ENCODE results near the gene COL4A6.
"Not testable (repeated sequence)": the region's sequence is repeated elsewhere in the genome, so short reads cannot be mapped to it uniquely, and the experiment has no call there.

The COL4A6 gene

DNA sequence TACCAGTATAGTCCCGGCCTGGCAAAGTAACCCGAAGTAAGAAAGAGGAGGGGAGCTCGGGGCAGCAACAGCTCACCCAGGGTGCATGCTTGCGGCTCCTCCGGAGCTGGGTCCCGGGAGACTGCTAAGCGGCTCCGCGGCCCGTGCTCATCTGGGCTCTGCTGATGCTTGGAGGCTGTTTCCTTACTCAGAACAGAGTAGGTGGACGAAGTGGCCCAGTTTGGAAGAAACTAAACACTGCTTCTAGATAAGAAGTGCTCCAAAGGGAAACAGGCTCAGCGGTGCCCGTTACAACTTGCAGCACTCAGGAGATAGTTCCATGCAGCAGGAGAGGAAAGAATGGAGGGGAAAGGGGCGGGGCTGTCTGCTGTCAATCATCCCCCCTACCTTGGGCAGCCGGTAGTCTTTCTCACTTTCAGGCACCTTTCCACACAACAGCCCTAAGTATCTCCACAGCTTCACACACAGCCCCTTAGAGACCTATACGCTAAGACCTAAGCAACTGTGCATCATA is at the start of gene COL4A6:
Gene COL4A6, minus strand, starts transcription at position 313 of the 514 bp plus-strand sequence. Its CDS starts 226 bp downstream, at position 87.
- DNase-seq = peak; percentile 24 to 69

DNA sequence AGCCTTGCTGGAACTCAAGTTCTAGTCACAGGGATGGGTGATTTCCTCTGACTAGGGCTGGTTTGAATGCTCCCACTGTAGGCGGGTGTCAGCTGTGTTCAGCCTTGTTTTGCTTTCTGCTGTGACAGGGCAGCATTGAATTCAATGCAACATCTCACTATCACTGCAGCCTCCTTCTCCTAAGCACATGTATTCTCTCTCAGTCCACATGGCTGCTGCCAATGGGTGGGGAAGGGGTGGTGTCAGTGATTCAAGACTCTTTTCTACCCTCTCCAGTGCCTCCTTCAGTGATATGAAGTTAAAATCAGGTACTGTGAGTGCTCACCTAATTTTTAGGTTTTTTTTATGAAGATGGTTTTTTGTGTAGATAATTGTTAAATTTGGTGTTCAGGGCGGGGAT is 47.7 kb upstream of the COL4A6 start:
- no peak for DNase-seq

DNA sequence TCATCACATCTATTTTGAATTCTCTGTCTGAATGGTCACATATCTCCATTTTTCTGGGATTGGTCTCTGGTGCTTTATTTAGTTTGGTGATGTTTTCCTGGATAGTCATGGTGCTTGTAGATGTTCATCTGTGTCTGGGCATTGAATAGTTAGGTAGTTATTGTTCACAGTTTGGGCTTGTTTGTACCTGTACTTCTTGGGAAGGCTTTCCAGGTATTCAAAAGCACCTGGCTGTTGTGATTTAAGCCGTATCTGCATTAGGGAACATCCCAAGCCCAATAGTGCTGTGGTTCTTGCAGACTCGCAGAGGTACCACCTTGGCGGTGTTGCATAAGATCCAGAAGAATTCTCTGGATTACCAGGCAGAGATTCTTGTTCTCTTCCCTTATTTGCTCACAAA is 46.0 kb upstream of the COL4A6 start:
- DNase-seq = no peak

DNA sequence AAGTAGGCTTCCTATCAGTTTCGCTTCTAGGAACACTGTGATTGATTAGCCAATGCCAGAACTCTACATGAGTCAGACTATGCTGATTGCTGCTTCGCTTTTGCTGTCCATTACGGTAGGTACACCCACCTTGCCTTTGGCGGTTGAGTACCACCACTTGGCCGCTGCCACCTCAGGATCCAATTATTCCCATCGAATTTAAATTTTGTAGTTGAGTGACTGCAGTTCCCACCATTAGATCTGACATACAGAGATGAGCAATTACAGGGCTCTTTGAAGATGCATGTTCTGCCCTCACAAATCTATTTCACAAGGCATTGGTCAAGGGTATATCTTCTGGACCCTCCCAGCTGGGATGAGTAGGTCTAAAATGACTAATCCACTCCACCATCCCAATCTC is 43.3 kb upstream of the COL4A6 start:
- not testable (repeated sequence) for DNase-seq

DNA sequence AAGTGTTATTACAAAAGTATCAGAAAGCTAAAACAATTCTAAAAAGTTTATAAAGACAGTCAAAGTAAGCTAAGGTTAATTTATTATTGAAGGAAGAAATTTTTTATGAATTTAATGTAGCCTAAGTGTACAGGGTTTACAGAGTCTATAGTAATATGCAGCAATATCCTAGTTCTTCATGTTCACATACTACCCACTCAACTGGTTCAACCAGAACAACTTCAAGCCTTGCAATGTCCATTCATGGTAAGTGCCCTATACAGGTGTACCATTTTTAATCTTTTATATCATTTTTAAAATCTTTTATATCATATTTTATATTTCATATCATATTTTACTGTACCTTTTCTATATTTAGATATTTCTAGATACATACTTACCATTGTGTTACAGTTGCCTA is 35.8 kb upstream of the COL4A6 start:
- no peak for DNase-seq

DNA sequence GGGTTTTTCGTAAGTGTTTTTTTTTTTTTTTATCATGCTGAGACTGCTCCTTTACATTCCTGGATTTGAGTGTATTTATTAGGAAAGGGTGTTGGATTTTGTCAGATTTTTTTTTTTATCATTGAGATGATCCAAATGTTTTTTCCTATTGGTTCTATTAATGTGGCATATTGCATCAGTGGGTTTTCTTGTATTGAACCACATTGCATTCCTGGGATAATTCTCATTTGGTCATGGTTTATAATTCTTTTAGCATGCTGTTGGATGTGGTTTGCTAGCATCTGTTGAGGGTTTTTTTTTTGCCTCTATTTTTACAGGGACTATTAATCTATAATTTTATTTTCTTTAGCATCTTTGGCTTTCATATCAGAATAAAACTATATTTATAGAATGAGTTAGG is 30.3 kb upstream of the COL4A6 start:
- DNase-seq = no peak

DNA sequence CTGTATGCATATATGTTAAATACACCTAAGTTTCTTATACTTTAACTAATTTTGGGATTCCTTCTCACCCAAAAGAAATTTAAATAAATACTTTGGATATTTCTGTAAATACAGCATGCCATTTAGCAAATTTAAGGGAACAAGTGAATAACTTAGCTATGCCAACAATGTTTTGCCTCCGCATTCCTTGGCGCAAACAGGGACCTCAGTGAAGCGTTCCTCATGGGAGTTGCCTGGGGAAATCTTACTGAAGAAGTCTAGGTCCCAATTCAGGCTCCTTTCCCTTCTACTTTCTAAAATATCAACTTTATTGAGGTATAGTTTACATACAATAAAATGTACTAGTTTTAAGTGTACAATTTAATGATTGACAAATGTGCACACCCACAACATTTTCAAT is 26.4 kb upstream of the COL4A6 start:
- DNase-seq = no peak

DNA sequence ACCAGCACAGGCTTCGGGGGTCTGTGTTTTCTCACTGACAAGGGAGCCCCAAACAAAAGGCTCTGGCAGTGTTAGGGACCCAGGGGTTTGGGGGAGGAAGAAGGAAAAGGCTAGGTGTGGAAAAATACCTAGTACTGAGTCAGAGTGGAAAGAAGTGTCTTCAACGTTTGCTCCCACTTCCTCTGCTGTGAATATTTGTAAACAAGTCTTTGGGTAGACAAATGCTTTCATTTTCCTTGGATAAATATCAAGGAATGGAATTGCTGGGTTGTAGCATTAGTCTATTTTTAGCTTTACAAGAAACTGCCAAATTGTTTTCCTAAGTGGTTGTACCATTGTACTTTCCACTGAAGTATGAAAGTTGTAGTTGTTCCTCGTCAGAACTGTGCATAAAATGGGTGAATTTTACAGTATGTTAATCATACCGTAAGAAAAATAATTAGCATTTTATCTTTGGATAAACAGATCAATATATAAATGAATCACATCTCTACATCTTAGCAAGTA is 18.8 kb upstream of the COL4A6 start:
- DNase-seq = no peak

DNA sequence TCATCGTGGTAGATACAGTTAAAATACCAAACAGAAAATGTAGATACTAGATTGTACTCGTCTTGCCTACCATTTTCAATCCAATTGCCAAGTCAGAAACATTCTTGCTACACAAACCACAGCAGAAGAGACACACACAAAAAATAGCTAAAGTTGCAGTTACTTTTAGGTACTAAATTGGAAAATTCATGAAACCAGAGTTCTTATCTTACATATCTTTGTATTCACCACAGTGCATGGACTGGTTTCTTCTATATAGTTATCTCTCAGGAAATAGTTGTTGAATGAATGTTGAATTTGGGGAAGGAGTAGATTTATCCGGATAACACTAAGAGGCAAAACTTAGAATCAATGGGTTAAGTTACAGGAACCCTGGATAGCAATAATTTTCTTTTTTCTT is 15.6 kb upstream of the COL4A6 start:
- no peak for DNase-seq

DNA sequence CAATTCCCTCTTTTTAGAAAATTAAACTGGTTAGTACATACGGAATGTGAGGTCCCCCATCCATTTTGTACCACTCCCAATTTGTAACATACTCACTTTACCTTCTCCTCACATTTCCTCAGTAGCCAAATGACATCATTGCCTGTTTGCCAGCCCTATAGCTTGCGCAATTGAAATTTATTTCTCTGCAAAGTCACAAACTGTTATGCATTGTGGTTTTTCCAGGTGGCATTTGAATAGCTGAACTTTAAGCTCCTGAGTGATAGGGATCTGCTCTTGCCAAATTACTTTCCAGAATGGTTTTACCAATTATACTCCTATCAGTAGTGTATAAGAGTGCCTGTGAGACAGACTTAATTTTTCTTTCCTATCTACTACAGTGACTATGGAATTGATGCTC is 9.1 kb upstream of the COL4A6 start:
- no peak for DNase-seq

DNA sequence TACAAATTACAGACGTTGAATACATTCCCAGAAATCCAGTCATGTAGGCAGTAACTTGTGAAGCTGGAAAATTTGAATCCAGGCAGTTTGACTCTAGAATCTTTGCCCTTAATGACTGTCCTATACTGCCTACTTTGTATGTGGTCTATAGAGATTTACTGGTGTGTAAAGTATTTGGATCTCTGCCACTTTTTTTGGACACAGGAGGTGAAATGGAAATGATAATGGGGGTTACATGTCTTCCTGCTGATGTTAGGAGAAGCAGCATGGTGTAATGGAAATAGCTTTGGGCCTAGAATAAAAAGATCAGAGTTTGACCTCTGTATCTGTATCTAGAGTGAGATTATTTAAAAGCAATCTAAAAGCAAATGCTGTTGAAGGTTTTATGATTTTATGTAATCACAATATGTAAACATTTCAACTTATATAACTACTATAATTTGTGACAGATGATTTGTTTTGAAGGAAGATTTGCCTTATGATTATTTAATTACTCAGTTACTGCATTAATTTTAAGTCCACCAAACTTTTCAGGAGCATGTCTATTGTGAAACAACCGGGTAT is 4.8 kb upstream of the COL4A6 start:
- peak; percentile 21 to 78 for DNase-seq

DNA sequence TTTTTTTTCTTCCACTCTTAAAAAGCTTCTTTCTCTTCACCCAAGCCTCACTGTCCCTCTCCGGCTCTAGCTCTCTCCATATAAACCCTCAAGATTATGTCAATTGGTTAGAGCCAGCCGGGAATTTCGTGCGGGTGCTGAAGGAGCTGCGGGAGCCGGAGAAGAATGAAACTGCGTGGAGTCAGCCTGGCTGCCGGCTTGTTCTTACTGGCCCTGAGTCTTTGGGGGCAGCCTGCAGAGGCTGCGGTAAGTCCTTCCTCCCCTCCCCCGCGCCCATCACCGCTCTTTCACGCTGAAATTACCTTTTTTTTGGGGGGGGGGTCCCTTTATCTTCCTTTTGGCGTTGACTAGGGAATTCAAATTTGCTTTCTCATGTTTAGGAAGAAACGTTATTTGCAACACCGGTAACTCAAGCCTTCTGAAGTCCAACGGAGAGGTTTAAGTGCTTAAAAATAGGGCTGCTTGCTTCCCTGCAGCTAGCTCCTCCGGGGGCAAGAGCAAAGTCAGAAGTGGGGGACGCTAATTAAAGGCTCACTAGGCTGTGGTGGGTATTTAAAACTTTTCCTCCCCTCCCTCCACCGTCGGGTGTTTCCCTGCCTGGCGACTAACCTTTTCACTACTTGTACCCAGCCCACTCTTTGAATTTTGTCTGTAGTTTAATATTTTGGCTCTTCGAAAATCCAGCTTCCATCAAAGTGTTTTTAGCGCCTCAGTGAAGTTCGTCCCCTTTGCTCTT is 1.9 kb upstream of the COL4A6 start:
- DNase-seq = no peak

DNA sequence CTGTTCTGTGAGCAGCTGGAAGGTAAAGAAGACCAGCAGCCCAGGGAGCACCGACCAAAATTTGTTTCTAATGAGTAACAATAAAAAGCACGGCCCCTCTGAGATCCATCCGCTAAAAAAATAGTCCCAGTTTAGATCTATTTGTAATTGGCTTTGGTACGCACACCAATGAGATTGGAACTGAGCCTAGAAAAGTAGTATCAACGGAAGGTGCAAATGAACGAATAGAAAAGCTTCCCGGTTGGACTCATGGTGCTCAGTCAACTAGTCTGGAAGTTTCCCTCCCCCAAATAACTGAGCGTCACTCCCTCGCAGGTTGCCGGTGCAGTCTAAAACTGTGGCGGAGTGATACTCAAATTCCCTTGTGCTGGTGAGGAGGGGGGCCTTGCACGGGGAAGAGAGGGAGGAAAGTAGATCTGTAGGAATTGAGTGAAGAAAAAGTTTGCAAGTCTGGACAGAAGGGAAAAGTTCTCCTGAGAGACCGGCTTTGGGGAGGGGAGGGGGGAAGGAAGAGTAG is 1.3 kb upstream of the COL4A6 start, which contains the start of gene COL4A5:
Gene COL4A5, plus strand, starts transcription at position 413 of the 517 bp plus-strand sequence. CDS start 288 bp downstream, outside the sequence.
- DNase-seq = peak; percentile 87 to 95

DNA sequence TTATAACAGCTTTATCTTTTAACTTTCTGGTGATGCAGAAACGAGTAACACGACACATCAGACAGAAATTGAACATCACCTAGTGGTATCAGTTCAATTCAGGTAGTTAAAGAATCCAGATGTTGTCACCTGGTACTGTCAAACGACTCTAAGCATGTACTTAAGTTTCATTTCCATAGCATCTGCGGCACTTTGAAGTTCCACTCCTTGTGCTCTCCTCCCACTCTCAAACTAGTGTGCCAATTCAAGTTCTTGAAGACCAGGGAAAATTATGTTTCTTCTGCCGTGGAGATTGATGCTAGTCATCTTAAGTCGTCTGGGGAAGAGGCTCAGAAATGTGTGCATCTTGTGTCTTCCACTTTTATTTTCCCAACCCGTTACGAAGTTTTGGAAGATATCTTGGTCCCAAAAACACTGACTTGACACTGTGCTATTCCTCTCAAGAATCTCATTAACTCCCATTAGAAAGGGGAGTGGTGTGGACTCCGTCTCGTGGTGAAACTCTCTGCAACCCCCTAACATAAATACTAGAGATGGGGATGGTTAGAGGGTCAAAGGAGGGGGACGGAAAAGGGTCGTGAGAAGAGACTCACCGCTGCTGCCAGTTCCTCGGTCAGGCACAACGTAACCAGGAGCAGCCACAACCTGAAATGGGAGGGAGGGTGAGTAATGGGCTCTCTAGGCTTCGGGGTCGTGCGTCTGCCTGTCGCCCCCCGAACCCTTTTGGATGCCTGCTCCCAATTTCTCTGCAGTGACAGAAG is 693 bp downstream of the COL4A6 start:
- DNase-seq = no peak

DNA sequence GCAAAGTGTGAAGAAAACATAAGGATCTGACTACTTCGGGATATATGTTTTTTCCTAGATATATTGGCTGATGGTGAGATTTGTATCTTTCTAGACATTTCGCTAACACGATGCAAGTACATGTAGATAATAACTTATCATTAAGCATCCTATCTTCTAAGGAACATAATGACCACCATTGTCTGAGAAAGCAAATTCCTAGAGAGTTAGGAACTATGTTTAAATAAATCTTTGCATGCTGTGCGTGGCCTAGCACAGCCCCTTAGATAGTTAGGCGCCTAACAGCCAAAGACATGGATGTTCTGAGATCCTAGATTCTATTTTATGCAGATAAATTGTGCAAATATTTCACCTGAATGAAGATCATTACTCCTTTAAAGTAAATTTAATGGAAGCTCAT is 3.0 kb downstream of the COL4A6 start:
- DNase-seq = no peak

DNA sequence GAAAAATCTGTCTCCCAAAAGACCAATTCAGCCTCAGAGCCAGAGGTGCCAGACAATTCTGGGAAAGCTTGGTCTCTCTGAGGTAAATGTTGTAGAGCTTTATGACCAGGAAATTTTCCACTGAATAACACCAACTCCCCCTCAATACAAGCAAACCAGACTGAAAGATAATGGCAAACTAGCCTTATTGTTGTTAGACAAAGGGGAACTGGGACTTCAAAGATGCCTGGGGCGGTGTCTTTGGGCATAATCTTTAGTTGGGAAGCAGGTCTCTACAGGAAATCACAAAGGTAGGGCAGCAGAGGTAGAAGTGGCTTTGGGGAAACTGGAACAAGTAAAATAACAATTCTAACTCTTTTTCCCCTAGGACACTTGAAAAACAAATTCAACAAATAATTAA is 12.0 kb downstream of the COL4A6 start:
- DNase-seq = peak; percentile 16 to 40

DNA sequence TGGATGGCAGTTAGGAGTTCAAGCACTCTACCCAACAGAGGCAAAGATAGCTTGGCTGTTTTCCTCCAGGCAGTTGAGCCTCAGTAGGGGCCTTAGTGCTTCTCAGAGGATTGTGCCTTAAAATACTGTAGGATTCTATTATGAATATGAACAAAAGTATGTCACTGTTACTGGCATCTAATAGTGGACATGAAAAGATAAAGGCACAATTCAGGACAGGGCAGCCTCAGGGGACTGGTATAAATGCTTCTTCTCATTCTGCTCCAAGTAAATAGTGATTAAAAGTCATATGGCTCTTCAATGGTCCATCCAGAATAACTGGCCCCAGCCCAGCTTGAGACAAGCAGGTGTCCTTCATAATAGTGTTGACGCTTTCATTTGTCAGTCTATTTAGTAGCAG is 17.7 kb downstream of the COL4A6 start:
- DNase-seq = peak; percentile 78 to 89

DNA sequence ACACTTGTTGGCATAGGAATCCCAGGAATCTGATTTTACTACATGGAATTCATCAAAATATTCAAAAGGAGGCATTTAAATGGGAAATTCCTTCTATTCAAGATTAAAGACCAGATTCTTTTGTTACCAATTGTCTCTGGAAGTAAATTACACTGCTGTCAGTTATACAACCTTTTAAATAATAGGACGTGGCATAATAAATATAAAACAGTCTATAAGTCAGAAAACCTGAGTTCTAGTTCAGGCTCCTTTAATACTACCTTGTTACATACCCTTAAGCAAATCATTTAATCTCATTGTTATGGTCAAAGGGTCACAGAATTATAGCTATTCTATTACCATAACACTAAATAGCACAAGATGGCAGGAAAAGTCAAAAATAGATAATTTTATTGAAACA is 18.8 kb downstream of the COL4A6 start:
- no peak for DNase-seq

DNA sequence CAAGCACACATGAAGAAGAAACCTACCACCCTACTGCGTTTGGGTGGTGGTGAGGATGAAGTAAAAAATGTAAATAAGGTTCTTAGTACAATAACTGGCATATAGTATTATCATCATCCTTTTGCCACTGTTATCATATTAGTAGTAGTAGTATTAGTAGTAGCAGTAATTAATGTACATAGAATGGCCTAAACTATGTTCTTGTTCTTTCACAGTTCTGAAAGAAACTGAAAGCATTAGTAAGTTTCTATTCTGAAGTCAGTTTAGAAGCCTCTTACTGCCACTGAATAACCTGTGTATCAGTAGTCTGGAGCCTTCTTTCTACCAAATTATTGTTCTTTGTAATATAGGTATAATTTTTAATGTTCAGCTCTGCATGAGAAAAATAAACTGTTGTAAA is 21.0 kb downstream of the COL4A6 start:
- DNase-seq = no peak

DNA sequence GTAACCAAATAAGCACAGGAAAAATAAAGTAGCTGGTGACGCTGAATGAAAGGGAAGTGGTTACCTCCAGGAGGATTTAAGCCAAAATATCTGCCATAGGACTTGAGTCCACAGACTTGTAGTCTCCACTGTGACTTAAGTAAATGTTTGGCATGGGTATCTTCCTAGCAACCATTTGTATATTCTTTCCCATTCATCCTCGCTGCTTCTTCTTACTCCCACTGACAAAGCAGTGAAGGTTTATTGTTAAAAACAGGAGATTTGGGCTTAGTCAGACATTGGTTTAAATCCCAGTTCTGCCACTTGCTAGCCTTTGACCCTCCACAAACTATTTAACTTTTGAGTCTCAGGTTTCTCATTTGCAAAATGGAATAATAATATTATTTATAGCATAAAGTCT is 22.3 kb downstream of the COL4A6 start:
- DNase-seq = peak in 1 of 2 experiments; percentile 17

DNA sequence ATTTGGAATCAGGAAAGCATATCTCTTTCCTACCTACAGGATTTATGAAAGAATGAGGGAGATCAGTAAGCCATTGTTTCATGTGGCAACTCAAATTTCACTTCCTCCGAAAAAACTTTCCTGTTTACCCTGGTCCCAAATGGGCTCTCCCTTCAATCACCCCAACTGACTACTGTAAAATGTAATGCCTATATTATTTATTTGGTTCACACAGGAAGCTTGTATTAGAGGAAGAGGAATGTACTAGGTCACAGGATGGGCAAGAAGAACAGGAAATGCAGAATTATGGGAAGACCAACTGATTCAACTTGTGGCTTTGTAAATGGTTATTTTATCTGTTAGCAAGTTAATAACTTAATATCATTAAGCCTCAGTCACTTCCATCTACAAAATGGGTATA is 23.1 kb downstream of the COL4A6 start:
- no peak for DNase-seq

DNA sequence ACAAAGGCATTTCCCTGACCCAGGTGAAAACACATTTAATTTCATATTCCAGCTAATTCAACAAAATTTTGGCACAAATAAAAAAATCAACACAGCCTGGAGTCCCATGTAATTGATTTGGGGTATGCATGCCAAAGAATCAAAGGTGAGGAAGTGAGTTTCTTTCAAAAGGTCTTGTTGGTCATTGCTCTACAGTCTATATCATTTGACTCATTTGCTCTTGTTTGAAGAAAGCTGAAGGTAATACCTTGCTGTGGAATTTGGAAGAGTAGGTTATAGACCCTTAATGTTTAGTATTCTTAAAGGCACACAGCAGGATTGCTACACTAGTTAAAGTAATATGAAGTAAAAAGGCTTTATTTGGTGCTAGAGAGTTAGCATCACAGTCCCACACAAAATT is 25.4 kb downstream of the COL4A6 start:
- peak in 1 of 2 experiments; percentile 91 for DNase-seq
